Measurements from ENCODE around the gene AK8. TPM values are rescaled to one million over a fixed set of nuclear protein-coding genes. Genes with fewer than 3 reads are reported as not detected.

AK8 gene
- polyA plus RNA-seq, 3 donors, result 0.08 TPM; not detected in 2

- Histone ChIP-seq H4K20me1 (ENCODE audit: insufficient read depth, low read length) (no peaks in the 10 kb centered on the region), H3K36me3 (replicated peaks in 1 of 2; ENCODE audit: control insufficient read depth in 1 of 2, insufficient read depth in 2 of 2, low read length in 2 of 2) (no peaks in the 10 kb centered on the region), H3K79me2 (ENCODE audit: insufficient read depth, low read length) (no peaks in the 10 kb centered on the region), H3K4me3 (replicated peaks in 1 of 3; ENCODE audit: low read depth in 2 of 3, low read length in 3 of 3) (no peak overlapping the region), H3K27ac (ENCODE audit: low read depth in 1 of 2, low read length in 2 of 2) (no peak overlapping the region), H3K9me3 (replicated peaks in 1 of 2; ENCODE audit: control insufficient read depth in 1 of 2, insufficient read depth in 1 of 2, low read length in 2 of 2) (no peaks in the 10 kb centered on the region), H3K9ac (ENCODE audit: insufficient read depth, low read length, poor library complexity, severe bottlenecking) (no peak overlapping the region), H3K27me3 (ENCODE audit: control insufficient read depth in 2 of 2, insufficient read depth in 2 of 2, low read length in 2 of 2) (no peaks in the 10 kb centered on the region), H3K4me2 (replicated peaks; ENCODE audit: extremely low read depth, low read length, poor library complexity, severe bottlenecking) (no peak overlapping the region), H3K4me1 (ENCODE audit: control insufficient read depth in 1 of 2, insufficient read depth in 2 of 2, low read length in 2 of 2) (no peaks in the 10 kb centered on the region), H2AFZ (ENCODE audit: insufficient read depth, low read depth, low read length, poor library complexity, severe bottlenecking) (no peak overlapping the region)
- H3K4me1 Mint-ChIP-seq, result no peaks in the 10 kb centered on the region
- intact Hi-C loops (cut with micrococcal nuclease), result no loop called here
- no peak for TF ChIP-seq CTCF (IDR thresholded peaks at IDR 0.05)
- H3K36me3 Mint-ChIP-seq, result no peaks in the 10 kb centered on the region
- no peak for DNase-seq
- H3K27me3 Mint-ChIP-seq (ENCODE audit: low read depth in 3 of 3), result peaks cover under 1 to 5% (median 4%) of the 10 kb centered on the region in 3 donors
- WGBS (ENCODE audit: insufficient coverage), result 78% methylated on average over 3 of the region's 3 CpGs
- H3K4me3 Mint-ChIP-seq, result no peak overlapping the region
- H3K27ac Mint-ChIP-seq, result no peak overlapping the region
- peaks cover 0 to 2% (median 0%) of the 10 kb centered on the region in 7 donors for H3K9me3 Mint-ChIP-seq
Observed at GRCh38 chr9:132731230-132731629, 146.9 kb downstream of the AK8 start.

- Histone ChIP-seq H3K9me3 (replicated peaks in 1 of 2; ENCODE audit: control insufficient read depth in 1 of 2, insufficient read depth in 1 of 2, low read length in 2 of 2) (no peaks in the 10 kb centered on the region), H3K4me2 (replicated peaks; ENCODE audit: extremely low read depth, low read length, poor library complexity, severe bottlenecking) (no peak overlapping the region), H3K79me2 (ENCODE audit: insufficient read depth, low read length) (no peaks in the 10 kb centered on the region), H3K4me1 (ENCODE audit: control insufficient read depth in 1 of 2, insufficient read depth in 2 of 2, low read length in 2 of 2) (no peaks in the 10 kb centered on the region), H3K27me3 (ENCODE audit: control insufficient read depth in 2 of 2, insufficient read depth in 2 of 2, low read length in 2 of 2) (no peaks in the 10 kb centered on the region), H3K27ac (ENCODE audit: low read depth in 1 of 2, low read length in 2 of 2) (no peak overlapping the region), H3K9ac (ENCODE audit: insufficient read depth, low read length, poor library complexity, severe bottlenecking) (no peak overlapping the region), H4K20me1 (ENCODE audit: insufficient read depth, low read length) (no peaks in the 10 kb centered on the region), H3K36me3 (replicated peaks in 1 of 2; ENCODE audit: control insufficient read depth in 1 of 2, insufficient read depth in 2 of 2, low read length in 2 of 2) (no peaks in the 10 kb centered on the region), H3K4me3 (replicated peaks in 1 of 3; ENCODE audit: low read depth in 2 of 3, low read length in 3 of 3) (no peak overlapping the region), H2AFZ (ENCODE audit: insufficient read depth, low read depth, low read length, poor library complexity, severe bottlenecking) (no peak overlapping the region)
- H3K27me3 Mint-ChIP-seq (ENCODE audit: low read depth in 3 of 3), result peaks cover 2 to 5% (median 4%) of the 10 kb centered on the region in 3 donors
- H3K4me1 Mint-ChIP-seq, result no peaks in the 10 kb centered on the region
- 93% methylated on average over 14 of the region's 16 CpGs for WGBS (ENCODE audit: insufficient coverage)
- no peak for DNase-seq
- no peak overlapping the region for H3K4me3 Mint-ChIP-seq
- H3K36me3 Mint-ChIP-seq, result no peaks in the 10 kb centered on the region
- H3K27ac Mint-ChIP-seq, result no peak overlapping the region
- intact Hi-C loops (cut with micrococcal nuclease), result no loop called here
- H3K9me3 Mint-ChIP-seq, result peaks cover 0 to 2% (median 0%) of the 10 kb centered on the region in 7 donors
- TF ChIP-seq CTCF (IDR thresholded peaks at IDR 0.05), result no peak
Observed at GRCh38 chr9:132730054-132731033, 147.7 kb downstream of the AK8 start.
